SK-N-SH treated with all-trans-retinoic acid at 6 μM for 48 hours (cell line): ENCODE measurements around the gene MXRA7.

Source experiments
- ATAC-seq: fragments of 200-7000 bp; cut with Tn5 transposase; 3 replicates; pipeline ENCODE4 v1.9.1; 2020; ENCODE audit warnings: mild to moderate bottlenecking, moderate library complexity
- BACH2 ChIP-seq: fragments of 250-450 bp; sonication (Bioruptor Pico); IDR thresholded peaks from 2 replicates; pipeline ENCODE4 v1.9.0; 2021; ENCODE audit warnings: mild to moderate bottlenecking, borderline replicate concordance
- CSDC2 ChIP-seq: fragments of 250-450 bp; sonication (Bioruptor Pico); IDR thresholded peaks from 2 replicates; pipeline ENCODE4 v1.5.0; 2020; ENCODE audit warnings: mild to moderate bottlenecking, moderate library complexity
- CSRNP3 ChIP-seq: fragments of 250-450 bp; sonication (Bioruptor Pico); IDR thresholded peaks from 2 replicates; pipeline ENCODE4 v1.5.1; 2021; ENCODE audit warnings: mild to moderate bottlenecking, moderate library complexity
- ESRRG ChIP-seq: fragments of 250-450 bp; sonication (Bioruptor Pico); IDR thresholded peaks from 2 replicates; pipeline ENCODE4 v1.6.1; 2021; ENCODE audit warnings: mild to moderate bottlenecking
- GLIS3 ChIP-seq: fragments of 250-450 bp; sonication (Bioruptor Pico); IDR thresholded peaks from 2 replicates; pipeline ENCODE4 v1.5.0; 2020; ENCODE audit warnings: mild to moderate bottlenecking, moderate library complexity
- ISL1 ChIP-seq: fragments of 250-450 bp; sonication (Bioruptor Pico); IDR thresholded peaks from 2 replicates; pipeline ENCODE4 v2.1.2; 2022; ENCODE audit warnings: mild to moderate bottlenecking, moderate library complexity
- PATZ1 ChIP-seq: fragments of 250-450 bp; sonication (Bioruptor Pico); IDR thresholded peaks from 2 replicates; pipeline ENCODE4 v1.8.0; 2020; ENCODE audit warnings: mild to moderate bottlenecking, moderate library complexity, borderline replicate concordance
- PPARA ChIP-seq: fragments of 250-450 bp; sonication (Bioruptor Pico); IDR thresholded peaks from 2 replicates; pipeline ENCODE4 v1.5.0; 2020; ENCODE audit warnings: mild to moderate bottlenecking, borderline replicate concordance
- SNAI2 ChIP-seq: fragments of 250-450 bp; sonication (Bioruptor Pico); IDR thresholded peaks from 2 replicates; pipeline ENCODE4 v1.5.0; 2020; ENCODE audit warnings: mild to moderate bottlenecking, moderate library complexity
- TCF4 ChIP-seq: fragments of 250-450 bp; sonication (Bioruptor Pico); IDR thresholded peaks from 2 replicates; pipeline ENCODE4 v1.8.0; 2021; ENCODE audit warnings: mild to moderate bottlenecking, moderate library complexity, borderline replicate concordance
- TOX ChIP-seq: fragments of 250-450 bp; sonication (Bioruptor Pico); IDR thresholded peaks from 2 replicates; pipeline ENCODE4 v1.8.0; 2021; ENCODE audit warnings: mild to moderate bottlenecking, moderate library complexity, borderline replicate concordance
- TSHZ2 ChIP-seq: fragments of 250-450 bp; sonication (Bioruptor Pico); IDR thresholded peaks from 2 replicates; pipeline ENCODE4 v1.5.0; 2020; ENCODE audit warnings: mild to moderate bottlenecking, moderate library complexity
- ZC3H10 ChIP-seq: fragments of 250-450 bp; sonication (Bioruptor Pico); IDR thresholded peaks from 2 replicates; pipeline ENCODE4 v1.5.1; 2021; ENCODE audit warnings: mild to moderate bottlenecking, moderate library complexity
- ZFP30 ChIP-seq: fragments of 450-650 bp; formaldehyde crosslinking; IDR thresholded peaks from 2 replicates; pipeline ENCODE4 v1.5.0; 2022; ENCODE audit warnings: mild to moderate bottlenecking, moderate library complexity
- ZNF565 ChIP-seq: fragments of 450-650 bp; formaldehyde crosslinking; conservative IDR thresholded peaks from 2 replicates; pipeline ENCODE4 v1.5.0; 2020; ENCODE audit warnings: low read depth, mild to moderate bottlenecking, moderate library complexity
- ZNF70 ChIP-seq: fragments of 450-650 bp; formaldehyde crosslinking; IDR thresholded peaks from 2 replicates; pipeline ENCODE4 v1.5.0; 2020; ENCODE audit warnings: mild to moderate bottlenecking, moderate library complexity
- ZNF8 ChIP-seq: fragments of 450-650 bp; formaldehyde crosslinking; IDR thresholded peaks from 2 replicates; pipeline ENCODE4 v1.5.0; 2020; ENCODE audit warnings: mild to moderate bottlenecking, moderate library complexity

MXRA7 gene

GRCh38 chr17:76672270-76672851 lies 38.4 kb downstream of the MXRA7 start:
- ATAC-seq: no peak
- no peak for TF ChIP-seq ZC3H10

GRCh38 chr17:76671912-76672262 lies 38.9 kb downstream of the MXRA7 start:
- TF ChIP-seq CSDC2 (CRISPR knock-in tag) (no peak), GLIS3 (CRISPR knock-in tag) (no peak), TOX (no peak), TSHZ2 (CRISPR knock-in tag) (0 out of 2 replicates have a peak, but pooled peaks have one; percentile 13), ZNF8 (CRISPR knock-in tag) (no peak)
- ATAC-seq: peak; percentile 23

- ATAC-seq: peak; percentile 98
- TF ChIP-seq ZNF70 (CRISPR knock-in tag) (0 out of 2 replicates have a peak, but pooled peaks have one; percentile 9), TSHZ2 (CRISPR knock-in tag) (peak; percentile 80), SNAI2 (CRISPR knock-in tag) (no peak)
Measured at GRCh38 chr17:76671123-76671911, 39.4 kb downstream of the MXRA7 start.

- no peak for ATAC-seq
- no peak for TF ChIP-seq CSDC2 (CRISPR knock-in tag)
- TF ChIP-seq ZNF565 (CRISPR knock-in tag): no peak
- no peak for TF ChIP-seq ZNF8 (CRISPR knock-in tag)
- no peak for TF ChIP-seq TCF4 (CRISPR knock-in tag)
- no peak for TF ChIP-seq PPARA (CRISPR knock-in tag)
- no peak for TF ChIP-seq ZFP30 (CRISPR knock-in tag)
- TF ChIP-seq ESRRG (CRISPR knock-in tag): no peak
- TF ChIP-seq PATZ1 (CRISPR knock-in tag): no peak
- TF ChIP-seq BACH2: no peak
- TF ChIP-seq ZNF70 (CRISPR knock-in tag): no peak
- no peak for TF ChIP-seq ISL1 (CRISPR knock-in tag)
- TF ChIP-seq TOX: no peak
- TF ChIP-seq CSRNP3 (CRISPR knock-in tag): no peak
- no peak for TF ChIP-seq SNAI2 (CRISPR knock-in tag)
- TF ChIP-seq ZC3H10: no peak
Measured at GRCh38 chr17:76670718-76671122, 40.0 kb downstream of the MXRA7 start.
